ENCODE data around the gene AKAP13. TPM values are rescaled to one million over a fixed set of nuclear protein-coding genes. Genes with fewer than 3 reads are reported as not detected.

The AKAP13 gene
- total and polyA plus RNA-seq, 2 of the 13 experiments (the other 11 are each of a cell fraction or from before 2014, with no cell fraction given), result 6.7 to 27.1 TPM

DNA sequence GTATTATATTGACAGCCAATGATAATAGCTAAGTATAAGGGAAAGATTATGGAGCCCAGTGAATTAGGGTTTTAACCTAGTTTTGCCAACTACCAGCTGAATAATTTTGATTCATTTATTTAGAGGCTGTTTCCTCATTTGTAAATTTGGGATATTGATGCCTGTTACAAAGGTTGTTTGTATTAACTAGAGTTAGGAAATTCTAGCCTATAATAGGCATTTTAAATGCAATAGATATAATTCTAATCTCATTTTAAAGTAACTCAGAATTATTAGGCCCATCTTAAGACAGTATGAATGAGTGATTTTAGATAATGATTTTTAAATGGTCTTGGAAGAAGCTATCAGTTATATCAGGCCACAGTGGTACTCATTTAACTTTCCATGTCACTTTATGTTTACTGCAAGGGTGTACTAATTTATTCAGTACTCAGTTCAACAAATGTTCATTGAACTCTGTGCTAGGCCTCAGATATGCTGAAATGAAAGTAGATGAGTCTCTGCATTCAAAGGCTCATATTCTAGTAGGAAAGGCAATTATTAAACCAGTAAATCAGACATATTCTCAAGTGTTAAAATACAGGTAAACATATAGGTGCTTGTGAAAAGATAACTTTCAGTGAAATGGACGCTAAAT, 213.5 kb downstream of the AKAP13 start:
- no peak overlapping the region for H2AFZ ChIP-seq (ENCODE audit: low read length)
- ChIA-PET POLR2A (no interaction called here), CTCF (ENCODE audit: low intra/inter-chr PET ratio, low total read pairs) (no interaction called here)
- no peaks in the 10 kb centered on the region for H3K9me3 ChIP-seq (ENCODE audit: low read length)
- no peak overlapping the region for H3K27ac ChIP-seq (ENCODE audit: extremely low read length, insufficient read depth, low read length)
- in situ Hi-C loops (cut with HindIII; ENCODE audit: extremely low pct_ligation_motif_present, low pct_unique_long_range_greater_than_20kb), result no loop called here
- ATAC-seq (no peak), DNase-seq (ENCODE audit: low spot score) (no peak), FAIRE-seq (no peak)
- BruUV-seq (replicated peaks), result no TSS peak
- H3K4me1 ChIP-seq (ENCODE audit: insufficient read depth, low read length), result peaks cover 40% of the 10 kb centered on the region
- no peaks in the 10 kb centered on the region for H4K20me1 ChIP-seq (ENCODE audit: insufficient read depth, low read length)
- intact Hi-C loops (cut with micrococcal nuclease; ENCODE audit: unreplicated experiment), result no loop called here
- no peak overlapping the region for H3K4me3 ChIP-seq (replicated peaks in 1 of 3; ENCODE audit: insufficient read depth in 1 of 3, low read depth in 2 of 3, low read length in 3 of 3)
- H3K4me2 ChIP-seq (ENCODE audit: low read depth, low read length), result no peak overlapping the region
- H3K79me2 ChIP-seq (ENCODE audit: insufficient read depth, low read length), result no peaks in the 10 kb centered on the region
- WGBS (ENCODE audit: low lambda C conversion rate), result 98% methylated on average over 1 of the region's 1 CpG
- no peaks in the 10 kb centered on the region for H3K27me3 ChIP-seq (ENCODE audit: control insufficient read depth in 1 of 2, insufficient read depth in 2 of 2, low read length in 2 of 2)
- no peaks in the 10 kb centered on the region for H3K36me3 ChIP-seq (replicated peaks in 1 of 2; ENCODE audit: control insufficient read depth in 1 of 2, insufficient read depth in 2 of 2, low read length in 2 of 2)
- H3K9ac ChIP-seq (ENCODE audit: insufficient read depth, low read depth, low read length), result no peak overlapping the region
- TF ChIP-seq, protein P1, sequence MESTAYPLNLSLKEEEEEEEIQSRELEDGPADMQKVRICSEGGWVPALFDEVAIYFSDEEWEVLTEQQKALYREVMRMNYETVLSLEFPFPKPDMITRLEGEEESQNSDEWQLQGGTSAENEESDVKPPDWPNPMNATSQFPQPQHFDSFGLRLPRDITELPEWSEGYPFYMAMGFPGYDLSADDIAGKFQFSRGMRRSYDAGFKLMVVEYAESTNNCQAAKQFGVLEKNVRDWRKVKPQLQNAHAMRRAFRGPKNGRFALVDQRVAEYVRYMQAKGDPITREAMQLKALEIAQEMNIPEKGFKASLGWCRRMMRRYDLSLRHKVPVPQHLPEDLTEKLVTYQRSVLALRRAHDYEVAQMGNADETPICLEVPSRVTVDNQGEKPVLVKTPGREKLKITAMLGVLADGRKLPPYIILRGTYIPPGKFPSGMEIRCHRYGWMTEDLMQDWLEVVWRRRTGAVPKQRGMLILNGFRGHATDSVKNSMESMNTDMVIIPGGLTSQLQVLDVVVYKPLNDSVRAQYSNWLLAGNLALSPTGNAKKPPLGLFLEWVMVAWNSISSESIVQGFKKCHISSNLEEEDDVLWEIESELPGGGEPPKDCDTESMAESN (CRISPR knock-in tag; conservative IDR thresholded peaks at IDR 0.05), result no peak
- TF ChIP-seq, protein P2, sequence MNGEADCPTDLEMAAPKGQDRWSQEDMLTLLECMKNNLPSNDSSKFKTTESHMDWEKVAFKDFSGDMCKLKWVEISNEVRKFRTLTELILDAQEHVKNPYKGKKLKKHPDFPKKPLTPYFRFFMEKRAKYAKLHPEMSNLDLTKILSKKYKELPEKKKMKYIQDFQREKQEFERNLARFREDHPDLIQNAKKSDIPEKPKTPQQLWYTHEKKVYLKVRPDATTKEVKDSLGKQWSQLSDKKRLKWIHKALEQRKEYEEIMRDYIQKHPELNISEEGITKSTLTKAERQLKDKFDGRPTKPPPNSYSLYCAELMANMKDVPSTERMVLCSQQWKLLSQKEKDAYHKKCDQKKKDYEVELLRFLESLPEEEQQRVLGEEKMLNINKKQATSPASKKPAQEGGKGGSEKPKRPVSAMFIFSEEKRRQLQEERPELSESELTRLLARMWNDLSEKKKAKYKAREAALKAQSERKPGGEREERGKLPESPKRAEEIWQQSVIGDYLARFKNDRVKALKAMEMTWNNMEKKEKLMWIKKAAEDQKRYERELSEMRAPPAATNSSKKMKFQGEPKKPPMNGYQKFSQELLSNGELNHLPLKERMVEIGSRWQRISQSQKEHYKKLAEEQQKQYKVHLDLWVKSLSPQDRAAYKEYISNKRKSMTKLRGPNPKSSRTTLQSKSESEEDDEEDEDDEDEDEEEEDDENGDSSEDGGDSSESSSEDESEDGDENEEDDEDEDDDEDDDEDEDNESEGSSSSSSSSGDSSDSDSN (CRISPR knock-in tag; IDR thresholded peaks at IDR 0.05), result no peak
- TF ChIP-seq EZH2 (conservative IDR thresholded peaks at IDR 0.05; ENCODE audit: low read depth, low read length), result no peak
- TF ChIP-seq POLR2AphosphoS5 (IDR thresholded peaks at IDR 0.05; ENCODE audit: low read depth, low read length), result no peak
- TF ChIP-seq FOXM1 (CRISPR knock-in tag; IDR thresholded peaks at IDR 0.05), result no peak
- no peak for TF ChIP-seq DMAP1 (CRISPR knock-in tag; IDR thresholded peaks at IDR 0.05)
- no peak for TF ChIP-seq ZZZ3 (CRISPR knock-in tag; IDR thresholded peaks at IDR 0.05; ENCODE audit: borderline replicate concordance)
- TF ChIP-seq ZNF672 (CRISPR knock-in tag; IDR thresholded peaks at IDR 0.05), result no peak
- no peak for TF ChIP-seq ZNF350 (CRISPR knock-in tag; IDR thresholded peaks at IDR 0.05; ENCODE audit: borderline replicate concordance, low read depth)
- no peak for TF ChIP-seq IRF2 (CRISPR knock-in tag; IDR thresholded peaks at IDR 0.05)
- no peak for TF ChIP-seq ZNF678 (CRISPR knock-in tag; IDR thresholded peaks at IDR 0.05)
- TF ChIP-seq ZNF326 (CRISPR knock-in tag; IDR thresholded peaks at IDR 0.05; ENCODE audit: borderline replicate concordance), result no peak
- TF ChIP-seq ZNF773 (CRISPR knock-in tag; IDR thresholded peaks at IDR 0.05; ENCODE audit: borderline replicate concordance), result no peak
- TF ChIP-seq ZNF772 (CRISPR knock-in tag; IDR thresholded peaks at IDR 0.05), result no peak
